AG09309 (cell line): ENCODE measurements around the gene ERF.

Source experiments
- DNase-seq: peaks from one replicate; pipeline ENCODE4 v3.0.0-alpha.2; 2010; ENCODE audit warnings: low read depth
- H3K4me3 ChIP-seq: 2 replicates; pipeline ENCODE4 v1.5.1; 2011; ENCODE audit warnings: mild to moderate bottlenecking, low read depth, low read length, moderate library complexity; ENCODE audit not compliant: control insufficient read depth
- TF ChIP-seq, protein P1 (sequence below): IDR thresholded peaks from 2 replicates; pipeline ENCODE4 v1.5.1; 2011; ENCODE audit warnings: mild to moderate bottlenecking, low read depth, low read length, inconsistent platforms; ENCODE audit not compliant: insufficient read depth, control insufficient read depth; ENCODE audit errors: missing control alignments

ERF gene

DNA sequence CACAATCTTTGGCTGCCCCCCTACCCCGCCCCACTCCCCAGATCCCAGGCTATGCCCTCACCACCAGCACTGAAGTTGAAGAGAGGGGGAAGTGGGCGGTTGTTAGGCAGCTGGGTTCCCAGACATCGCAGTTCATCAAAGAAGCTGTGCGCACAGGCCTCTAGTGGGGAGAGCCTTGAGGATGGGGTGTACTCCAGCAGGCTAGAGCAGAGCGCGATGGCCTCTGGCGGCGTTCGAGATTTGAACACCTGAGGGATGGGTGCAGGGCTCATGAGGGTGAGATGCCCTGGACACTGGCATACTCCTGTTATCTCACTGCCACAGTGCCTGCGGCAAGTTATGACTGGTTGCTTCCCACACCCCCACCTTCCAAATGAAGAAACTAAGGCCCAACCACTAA is 22.5 kb downstream of the ERF start:
- no peak for DNase-seq
- TF ChIP-seq, protein P1, sequence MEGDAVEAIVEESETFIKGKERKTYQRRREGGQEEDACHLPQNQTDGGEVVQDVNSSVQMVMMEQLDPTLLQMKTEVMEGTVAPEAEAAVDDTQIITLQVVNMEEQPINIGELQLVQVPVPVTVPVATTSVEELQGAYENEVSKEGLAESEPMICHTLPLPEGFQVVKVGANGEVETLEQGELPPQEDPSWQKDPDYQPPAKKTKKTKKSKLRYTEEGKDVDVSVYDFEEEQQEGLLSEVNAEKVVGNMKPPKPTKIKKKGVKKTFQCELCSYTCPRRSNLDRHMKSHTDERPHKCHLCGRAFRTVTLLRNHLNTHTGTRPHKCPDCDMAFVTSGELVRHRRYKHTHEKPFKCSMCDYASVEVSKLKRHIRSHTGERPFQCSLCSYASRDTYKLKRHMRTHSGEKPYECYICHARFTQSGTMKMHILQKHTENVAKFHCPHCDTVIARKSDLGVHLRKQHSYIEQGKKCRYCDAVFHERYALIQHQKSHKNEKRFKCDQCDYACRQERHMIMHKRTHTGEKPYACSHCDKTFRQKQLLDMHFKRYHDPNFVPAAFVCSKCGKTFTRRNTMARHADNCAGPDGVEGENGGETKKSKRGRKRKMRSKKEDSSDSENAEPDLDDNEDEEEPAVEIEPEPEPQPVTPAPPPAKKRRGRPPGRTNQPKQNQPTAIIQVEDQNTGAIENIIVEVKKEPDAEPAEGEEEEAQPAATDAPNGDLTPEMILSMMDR: no peak
- no peak overlapping the region for H3K4me3 ChIP-seq

DNA sequence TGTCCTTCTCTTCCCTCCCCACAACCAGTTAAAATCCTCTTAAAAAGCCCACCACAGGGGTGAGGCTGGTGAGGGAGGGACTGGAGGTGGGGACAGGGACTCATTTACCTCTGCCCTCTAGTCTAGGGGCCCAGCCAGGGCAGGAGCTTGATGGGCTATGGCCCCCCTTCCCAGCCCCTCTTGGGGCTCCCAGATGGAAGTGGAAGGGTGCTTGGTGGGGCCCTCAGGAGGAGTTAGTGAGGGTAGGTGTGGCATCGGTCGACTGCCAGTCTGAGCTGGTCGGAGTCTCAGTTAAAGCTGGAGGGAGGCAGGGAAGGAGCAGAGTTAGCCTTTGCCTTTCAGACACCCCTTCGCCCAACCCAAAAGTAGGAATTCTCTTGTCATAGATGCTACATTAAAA is 24.4 kb downstream of the ERF start:
- no peak overlapping the region for H3K4me3 ChIP-seq
- DNase-seq: no peak
- TF ChIP-seq, protein P1: no peak

DNA sequence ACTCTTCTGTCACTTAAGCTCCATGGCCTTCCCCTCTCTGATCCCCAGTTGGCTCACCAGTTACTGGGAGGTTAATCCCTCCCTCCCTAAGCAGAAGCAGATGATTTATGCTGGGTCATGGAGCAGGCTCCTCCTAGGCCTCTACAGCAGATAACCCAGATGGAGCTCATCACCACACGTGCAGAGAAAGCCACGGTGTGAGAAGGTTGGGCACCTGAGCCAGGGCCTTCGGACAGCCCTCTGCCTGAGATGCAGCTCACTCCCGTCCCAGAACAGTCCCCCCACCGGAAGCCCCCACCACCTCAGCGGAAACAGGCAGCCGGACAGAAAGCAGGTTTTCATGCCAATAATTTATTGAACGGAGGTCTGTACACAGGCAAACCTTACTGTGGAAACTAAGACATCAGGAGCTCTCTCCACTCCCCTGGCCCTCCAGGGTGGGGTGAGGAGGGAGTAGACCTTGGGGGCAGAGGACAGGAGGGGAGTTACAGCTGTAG is 25.0 kb downstream of the ERF start:
- H3K4me3 ChIP-seq: no peak overlapping the region
- TF ChIP-seq, protein P1: no peak
- no peak for DNase-seq

DNA sequence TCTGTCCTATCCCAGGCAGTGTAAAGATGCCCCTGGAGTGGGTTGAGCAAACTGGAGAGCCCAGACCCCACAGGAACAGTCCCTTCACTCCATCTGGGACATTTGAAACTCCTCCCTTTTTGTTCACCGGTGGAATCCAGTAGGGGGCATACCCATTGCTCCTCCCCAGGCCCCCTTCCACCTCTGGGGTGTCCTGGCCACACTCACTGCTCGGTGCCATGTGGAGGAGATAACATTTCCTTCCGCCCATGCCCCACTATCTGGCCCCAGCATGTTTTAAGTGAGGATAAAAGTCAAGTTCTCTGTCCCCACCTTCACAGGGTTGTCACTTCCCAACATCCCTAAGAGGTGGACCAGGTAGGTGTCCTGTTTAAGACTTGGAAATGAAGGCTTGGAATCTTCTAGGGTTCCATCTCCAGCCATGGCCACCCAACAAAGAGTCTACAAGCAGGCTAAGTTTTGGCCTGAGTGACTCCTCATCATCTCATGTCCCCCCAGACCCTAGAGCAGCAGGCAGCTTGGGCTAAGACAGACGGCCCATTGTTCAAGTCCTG is 25.6 kb downstream of the ERF start:
- no peak for DNase-seq
- TF ChIP-seq, protein P1: no peak
- no peak overlapping the region for H3K4me3 ChIP-seq

DNA sequence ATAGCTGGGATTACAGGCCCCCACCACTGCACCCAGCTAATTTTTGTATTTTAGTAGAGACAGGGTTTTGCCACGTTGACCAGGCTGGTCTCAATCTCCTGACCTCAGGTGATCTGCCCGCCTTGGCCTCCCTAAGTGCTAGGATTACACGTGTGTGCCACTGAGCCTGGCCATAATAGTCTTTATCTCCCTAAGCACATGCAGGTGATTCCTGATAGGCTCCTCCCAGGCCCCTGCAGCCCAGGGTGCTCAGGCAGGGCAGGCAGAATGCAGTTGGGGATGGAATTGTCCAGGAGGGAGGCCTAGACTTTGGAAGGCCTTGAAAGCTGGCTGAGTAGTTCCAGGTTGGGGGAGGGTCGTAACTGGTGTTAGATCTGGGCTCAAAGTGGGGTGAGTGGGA is 26.3 kb downstream of the ERF start:
- DNase-seq: no peak
- TF ChIP-seq, protein P1: no peak

DNA sequence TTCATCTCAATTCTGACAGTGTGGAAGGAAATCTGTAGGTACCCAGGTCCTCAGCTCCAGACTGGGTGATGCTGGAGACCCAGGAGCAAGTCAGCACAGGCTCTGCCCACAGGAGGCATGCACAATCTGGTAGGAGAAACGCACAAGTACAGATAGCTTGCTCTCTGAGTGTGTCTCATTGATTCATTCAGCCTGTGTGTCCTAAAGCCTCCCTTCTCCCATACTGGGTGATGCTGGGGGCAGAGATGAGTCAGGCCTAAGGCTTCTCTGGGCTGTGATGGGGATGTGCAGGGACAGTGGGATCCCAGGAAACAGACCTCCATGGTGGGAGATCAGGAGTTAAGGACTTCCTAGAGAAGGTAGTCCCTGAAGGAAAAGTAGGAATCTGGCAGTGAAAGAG is 28.0 kb downstream of the ERF start:
- TF ChIP-seq, protein P1: no peak
- no peak for DNase-seq
- H3K4me3 ChIP-seq: no peak overlapping the region

More for the DNA sequence above, 26.3 kb downstream of the ERF start:
- H3K4me3 ChIP-seq: no peak overlapping the region
